Activated naive CD4-positive, alpha-beta T cell treated with anti-CD3 and anti-CD28 coated beads, Interleukin-2, amount 50 U/mL, for 24 hours (primary cell): ENCODE results near the gene CEACAM19.
"Not testable (repeated sequence)": the region's sequence is repeated elsewhere in the genome, so short reads cannot be mapped to it uniquely, and the experiment has no call there.

ENCODE experiments used
- H3K27ac Mint-ChIP-seq: one replicate; pipeline ENCODE4 v1.8.0; 2021; ENCODE audit warnings: mild to moderate bottlenecking, mixed read lengths
- H3K27me3 Mint-ChIP-seq: one replicate; pipeline ENCODE4 v1.8.0; 2021; ENCODE audit warnings: mixed read lengths
- H3K36me3 Mint-ChIP-seq: one replicate; pipeline ENCODE4 v1.8.0; 2021; ENCODE audit warnings: mixed read lengths
- H3K4me1 Mint-ChIP-seq: one replicate; pipeline ENCODE4 v1.8.0; 2021; ENCODE audit warnings: mixed read lengths
- H3K4me3 Mint-ChIP-seq: one replicate; pipeline ENCODE4 v1.8.0; 2021; ENCODE audit warnings: mild to moderate bottlenecking, mixed read lengths
- H3K9me3 Mint-ChIP-seq: one replicate; pipeline ENCODE4 v1.8.0; 2021; ENCODE audit warnings: mixed read lengths

The CEACAM19 gene

DNA sequence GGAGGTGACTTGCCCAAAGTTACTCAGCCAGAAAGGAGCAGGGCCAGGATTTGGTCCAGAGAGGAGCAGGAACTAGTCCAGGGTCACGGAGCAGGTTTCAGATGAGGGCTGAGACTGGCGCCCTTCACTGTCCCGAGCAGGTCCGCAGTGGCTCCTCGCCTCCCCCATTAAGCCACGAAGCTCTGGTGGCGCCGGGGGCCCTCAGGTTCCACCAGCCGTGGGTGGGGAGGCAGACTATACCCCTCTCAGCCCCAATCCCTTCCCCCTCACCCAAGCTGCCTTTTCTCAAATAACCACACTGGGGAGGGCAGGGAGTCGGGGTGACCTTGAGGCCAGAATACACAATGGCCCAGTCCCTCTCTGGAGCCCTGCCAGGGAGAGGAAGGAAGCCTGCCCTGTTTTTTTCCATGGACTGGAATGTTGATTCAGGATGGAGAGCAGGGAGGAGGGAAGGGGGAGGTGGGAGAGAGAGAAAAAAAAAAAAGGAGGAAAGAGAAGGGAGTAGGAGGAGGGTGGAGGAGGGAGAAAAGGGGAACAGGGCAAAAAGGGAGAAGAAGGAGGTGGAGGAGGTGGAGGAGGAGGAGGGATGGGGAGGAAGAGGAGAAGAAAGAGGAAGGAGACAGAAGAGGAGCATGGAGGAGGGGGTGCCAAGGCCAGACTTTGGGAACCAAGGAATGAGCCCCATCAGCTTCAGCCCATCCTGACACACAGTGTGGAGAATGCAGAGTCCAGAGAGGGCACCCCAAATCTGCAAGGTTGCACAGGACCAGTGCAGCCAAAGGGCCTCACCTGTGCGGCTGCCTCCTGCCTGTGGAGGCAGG is 47.4 kb downstream of the CEACAM19 start:
- H3K9me3 Mint-ChIP-seq = peaks cover 7% of the 10 kb centered on the region
- no peak overlapping the region for H3K4me3 Mint-ChIP-seq
- peaks cover 8% of the 10 kb centered on the region for H3K4me1 Mint-ChIP-seq
- no peaks in the 10 kb centered on the region for H3K27me3 Mint-ChIP-seq
- H3K27ac Mint-ChIP-seq = no peak overlapping the region
- H3K36me3 Mint-ChIP-seq = no peaks in the 10 kb centered on the region

DNA sequence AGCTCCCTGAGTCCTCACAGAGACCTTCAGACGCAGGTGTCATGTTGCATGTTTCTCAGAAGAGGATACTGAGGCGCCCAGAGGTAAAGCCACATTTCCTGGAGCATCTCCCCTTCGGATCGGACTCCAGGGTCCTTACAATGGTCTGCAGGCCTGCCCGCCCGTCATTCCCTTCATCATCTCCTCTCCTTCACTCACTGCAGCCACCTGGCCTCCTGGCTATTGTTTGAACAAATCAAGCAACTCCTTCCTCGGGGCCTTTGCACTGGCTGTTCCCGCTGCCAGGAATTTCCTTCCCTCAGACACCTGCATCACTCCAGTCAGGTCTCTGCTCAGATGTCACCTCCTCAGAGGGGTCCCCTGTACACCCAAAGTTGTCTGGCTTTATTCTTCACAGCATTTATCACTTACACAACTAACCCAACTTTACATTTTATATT is 48.0 kb downstream of the CEACAM19 start:
- Mint-ChIP-seq H3K9me3 (peaks cover 7% of the 10 kb centered on the region), H3K4me1 (peaks cover 15% of the 10 kb centered on the region), H3K4me3 (no peak overlapping the region), H3K27ac (no peak overlapping the region), H3K27me3 (no peaks in the 10 kb centered on the region), H3K36me3 (no peaks in the 10 kb centered on the region)

DNA sequence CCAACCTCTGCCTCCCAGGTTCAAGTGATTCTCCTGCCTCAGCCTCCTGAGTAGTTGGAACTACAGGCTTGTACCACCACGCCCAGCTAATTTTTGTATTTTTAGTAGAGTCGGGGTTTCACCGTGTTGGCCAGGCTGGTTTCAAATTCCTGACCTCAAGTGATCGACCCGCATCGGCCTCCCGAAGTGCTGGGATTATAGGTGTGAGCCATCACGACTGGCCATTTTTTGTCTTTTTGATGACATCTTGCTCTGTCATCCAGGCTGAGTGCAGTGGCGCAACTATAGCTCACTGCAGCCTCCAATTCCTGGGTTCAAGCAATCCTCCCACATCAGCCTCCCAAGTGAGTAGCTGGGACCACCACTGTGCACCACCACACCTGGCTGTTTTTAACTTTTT is 49.1 kb downstream of the CEACAM19 start:
- peaks cover 21% of the 10 kb centered on the region for H3K4me1 Mint-ChIP-seq
- not testable (repeated sequence) for H3K9me3 Mint-ChIP-seq, H3K36me3 Mint-ChIP-seq, H3K27me3 Mint-ChIP-seq, H3K27ac Mint-ChIP-seq, H3K4me3 Mint-ChIP-seq

DNA sequence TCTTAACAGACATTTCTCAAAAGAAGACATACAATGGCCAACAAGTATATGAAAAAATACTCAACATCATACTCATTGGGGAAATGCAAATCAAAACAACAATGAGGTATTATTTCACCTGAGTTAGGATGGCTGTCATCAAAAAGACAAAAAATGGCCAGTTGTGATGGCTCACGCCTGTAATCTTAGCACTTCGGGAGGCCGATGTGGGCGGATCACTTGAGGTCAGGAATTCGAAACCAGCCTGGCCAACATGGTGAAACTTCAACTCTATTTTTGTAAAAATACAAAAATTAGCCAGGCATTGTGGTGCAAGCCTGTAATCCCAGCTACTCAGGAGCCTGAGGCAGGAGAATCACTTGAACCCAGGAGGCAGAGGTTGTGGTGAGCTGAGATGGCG is 49.7 kb downstream of the CEACAM19 start:
- peaks cover 21% of the 10 kb centered on the region for H3K4me1 Mint-ChIP-seq
- no peaks in the 10 kb centered on the region for H3K27me3 Mint-ChIP-seq
- H3K27ac Mint-ChIP-seq = no peak overlapping the region
- no peaks in the 10 kb centered on the region for H3K9me3 Mint-ChIP-seq
- no peak overlapping the region for H3K4me3 Mint-ChIP-seq
- H3K36me3 Mint-ChIP-seq = no peaks in the 10 kb centered on the region

DNA sequence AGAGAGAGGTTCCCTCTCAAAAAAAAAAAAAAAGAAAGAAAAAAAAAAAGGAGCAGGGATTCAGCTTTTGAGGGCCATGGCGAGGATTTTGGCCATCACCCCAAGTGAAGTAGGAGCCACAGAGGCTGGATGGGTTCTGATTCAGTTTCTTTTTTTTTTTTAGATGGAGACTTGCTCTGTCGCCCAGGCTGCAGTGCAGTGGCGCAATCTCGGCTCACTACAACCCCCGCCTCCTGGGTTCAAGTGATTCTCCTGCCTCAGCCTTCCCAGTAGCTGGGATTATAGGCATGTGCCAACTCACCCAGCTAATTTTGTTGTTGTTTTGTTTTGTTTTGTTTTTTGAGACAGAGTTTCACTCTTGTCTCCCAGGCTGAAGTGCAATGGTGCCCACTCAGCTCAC is 50.1 kb downstream of the CEACAM19 start:
- not testable (repeated sequence) for H3K27ac Mint-ChIP-seq, H3K4me3 Mint-ChIP-seq

DNA sequence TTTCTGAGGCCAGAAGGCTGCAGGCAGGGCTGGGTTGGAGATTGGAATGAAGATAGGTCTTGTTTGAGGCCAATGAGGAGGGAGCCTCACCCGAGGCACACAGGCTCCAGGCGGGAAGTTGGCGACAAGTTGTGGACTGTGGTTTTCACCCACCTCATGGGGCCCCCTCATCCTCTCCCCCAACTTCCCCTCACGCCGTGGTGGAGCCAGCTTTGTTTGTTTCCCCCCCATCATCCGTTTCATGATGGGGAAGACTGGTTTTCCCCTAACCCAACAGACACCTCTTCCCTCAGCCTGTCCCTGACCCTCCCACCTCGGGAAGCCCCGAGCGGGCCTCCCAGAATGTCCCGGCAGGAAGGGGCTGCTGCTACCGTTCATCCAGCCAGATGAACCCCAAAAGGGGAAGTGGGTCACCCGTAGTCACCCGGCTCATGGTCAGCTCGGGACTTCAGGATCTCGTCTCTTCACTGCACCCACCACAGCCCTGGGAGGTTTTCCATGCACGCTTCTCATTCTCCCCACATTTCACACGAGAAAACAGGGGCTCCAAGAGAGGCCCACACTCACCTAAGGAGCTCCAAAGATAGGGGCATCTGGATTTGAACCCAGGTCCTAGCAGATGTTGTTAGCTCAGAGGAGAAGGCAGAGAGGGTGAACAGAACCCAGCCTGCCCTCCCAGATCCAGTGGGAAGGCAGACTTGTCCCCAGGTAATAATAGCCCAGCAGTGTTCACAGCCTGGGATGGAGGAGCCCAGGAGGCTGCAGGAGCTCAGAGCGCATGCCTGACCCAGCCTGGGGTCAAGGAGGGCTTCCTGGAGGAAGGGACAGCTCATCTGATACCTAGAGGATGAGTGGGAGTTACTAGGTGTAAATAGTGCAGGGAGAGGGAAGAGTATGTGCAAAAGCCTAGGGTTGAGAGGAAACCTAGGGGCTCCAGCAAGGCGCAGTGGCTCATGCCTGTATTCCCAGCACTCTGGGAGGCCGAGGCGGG is 51.1 kb downstream of the CEACAM19 start:
- no peaks in the 10 kb centered on the region for H3K36me3 Mint-ChIP-seq
- no peaks in the 10 kb centered on the region for H3K9me3 Mint-ChIP-seq
- no peak overlapping the region for H3K27ac Mint-ChIP-seq
- H3K4me3 Mint-ChIP-seq = no peak overlapping the region
- H3K4me1 Mint-ChIP-seq = peaks cover 21% of the 10 kb centered on the region
- H3K27me3 Mint-ChIP-seq = no peaks in the 10 kb centered on the region

More for the DNA sequence above, 50.1 kb downstream of the CEACAM19 start:
- H3K4me1 Mint-ChIP-seq = peaks cover 21% of the 10 kb centered on the region
- not testable (repeated sequence) for H3K36me3 Mint-ChIP-seq, H3K27me3 Mint-ChIP-seq, H3K9me3 Mint-ChIP-seq

DNA sequence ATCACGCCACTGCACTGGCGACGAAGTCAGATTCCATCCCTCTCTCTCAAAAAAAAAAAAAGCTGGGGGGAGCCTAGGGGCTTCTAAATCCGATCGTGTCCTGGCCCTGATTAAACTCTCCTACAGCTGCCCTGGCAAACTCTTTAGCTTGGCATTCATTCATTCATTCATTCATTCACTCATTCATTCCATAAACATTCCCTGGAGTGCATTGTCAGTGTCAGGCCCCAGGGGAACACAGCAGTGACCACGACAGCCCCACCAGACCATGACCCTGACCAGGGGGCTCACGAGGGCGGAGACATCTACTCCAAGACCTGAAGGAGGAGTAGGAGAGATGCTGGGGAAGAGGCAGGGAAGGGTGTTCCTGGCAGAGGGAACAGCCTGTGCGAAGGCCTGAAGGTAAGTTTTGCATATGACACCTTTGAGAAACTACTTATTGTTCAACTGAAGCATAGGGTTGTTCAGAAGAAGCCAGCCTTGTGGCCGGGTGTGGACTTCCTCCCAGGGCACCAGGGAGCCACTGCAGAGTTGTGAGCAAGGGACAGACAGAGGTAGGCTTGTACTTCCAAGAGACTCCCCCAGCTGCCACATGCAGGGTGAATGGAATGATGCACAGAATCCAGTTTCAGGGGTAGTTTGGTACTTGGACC is 52.1 kb downstream of the CEACAM19 start:
- H3K4me3 Mint-ChIP-seq = no peak overlapping the region
- no peaks in the 10 kb centered on the region for H3K36me3 Mint-ChIP-seq
- no peak overlapping the region for H3K27ac Mint-ChIP-seq
- H3K4me1 Mint-ChIP-seq = peaks cover 30% of the 10 kb centered on the region
- no peaks in the 10 kb centered on the region for H3K27me3 Mint-ChIP-seq
- H3K9me3 Mint-ChIP-seq = no peaks in the 10 kb centered on the region

DNA sequence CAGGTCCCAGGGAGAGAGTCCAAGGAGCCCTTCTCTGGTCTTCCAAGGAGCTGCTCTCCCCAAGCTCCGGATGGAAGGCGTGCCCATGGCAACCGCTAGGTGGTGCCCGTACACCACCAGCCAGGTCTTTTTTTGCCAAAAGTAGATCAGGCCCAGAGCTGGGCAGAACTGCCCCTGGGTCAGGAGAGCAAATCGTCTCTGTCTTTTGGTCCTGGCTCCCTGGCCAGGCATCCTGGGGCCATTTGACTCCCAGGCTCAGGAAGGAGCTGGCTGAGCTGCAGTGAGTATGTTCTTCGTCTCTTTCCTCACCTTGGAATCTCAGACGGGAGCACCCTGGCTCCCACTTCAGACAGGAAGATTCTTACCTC is 52.7 kb downstream of the CEACAM19 start:
- H3K4me3 Mint-ChIP-seq = no peak overlapping the region
- no peaks in the 10 kb centered on the region for H3K9me3 Mint-ChIP-seq
- no peaks in the 10 kb centered on the region for H3K36me3 Mint-ChIP-seq
- H3K4me1 Mint-ChIP-seq = peaks cover 30% of the 10 kb centered on the region
- no peak overlapping the region for H3K27ac Mint-ChIP-seq
- H3K27me3 Mint-ChIP-seq = no peaks in the 10 kb centered on the region

DNA sequence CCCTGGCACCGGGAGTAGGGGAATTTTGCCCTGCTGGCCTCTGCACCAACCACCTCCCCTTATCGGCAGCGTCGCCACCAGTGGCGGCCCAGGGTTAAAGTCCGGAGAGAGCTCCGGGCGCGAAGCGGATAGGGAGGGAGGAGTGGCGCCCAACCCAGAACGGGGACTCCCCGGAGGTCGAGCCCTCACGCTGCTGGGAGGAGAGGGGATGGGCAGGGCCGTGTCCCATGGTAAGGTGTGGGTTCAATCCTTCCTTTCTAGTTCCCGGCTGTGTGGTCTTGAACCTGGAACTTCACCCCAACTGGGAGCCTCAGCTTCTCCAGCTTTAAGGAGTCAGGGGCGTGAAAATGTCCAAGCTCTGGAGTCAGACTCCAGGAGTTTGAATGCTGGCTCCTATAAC is 54.0 kb downstream of the CEACAM19 start:
- Mint-ChIP-seq H3K4me1 (peaks cover 30% of the 10 kb centered on the region), H3K9me3 (no peaks in the 10 kb centered on the region), H3K36me3 (no peaks in the 10 kb centered on the region), H3K4me3 (no peak overlapping the region), H3K27me3 (no peaks in the 10 kb centered on the region), H3K27ac (no peak overlapping the region)

DNA sequence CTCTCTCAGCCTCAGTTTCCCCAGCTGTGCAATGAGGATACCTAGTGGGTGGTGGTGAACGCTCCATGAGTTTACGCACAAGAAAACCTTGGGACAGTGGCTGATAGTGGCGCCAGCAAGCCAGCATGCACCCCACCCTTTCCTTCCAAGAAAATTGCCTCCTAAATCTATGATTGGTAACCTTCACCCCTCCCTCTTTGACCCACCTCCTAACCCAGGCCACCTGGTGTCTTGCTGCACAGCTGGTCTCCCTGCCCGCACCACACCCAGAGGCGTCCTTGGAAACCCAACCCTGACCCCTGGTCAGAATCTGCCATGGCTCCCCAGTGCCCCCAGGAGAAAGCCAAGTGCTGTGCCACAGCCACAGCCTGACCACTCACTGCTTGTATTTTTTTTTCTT is 54.4 kb downstream of the CEACAM19 start:
- Mint-ChIP-seq H3K9me3 (no peaks in the 10 kb centered on the region), H3K36me3 (no peaks in the 10 kb centered on the region), H3K4me1 (peaks cover 30% of the 10 kb centered on the region), H3K27ac (peak overlapping the region; percentile 12), H3K27me3 (no peaks in the 10 kb centered on the region), H3K4me3 (no peak overlapping the region)

DNA sequence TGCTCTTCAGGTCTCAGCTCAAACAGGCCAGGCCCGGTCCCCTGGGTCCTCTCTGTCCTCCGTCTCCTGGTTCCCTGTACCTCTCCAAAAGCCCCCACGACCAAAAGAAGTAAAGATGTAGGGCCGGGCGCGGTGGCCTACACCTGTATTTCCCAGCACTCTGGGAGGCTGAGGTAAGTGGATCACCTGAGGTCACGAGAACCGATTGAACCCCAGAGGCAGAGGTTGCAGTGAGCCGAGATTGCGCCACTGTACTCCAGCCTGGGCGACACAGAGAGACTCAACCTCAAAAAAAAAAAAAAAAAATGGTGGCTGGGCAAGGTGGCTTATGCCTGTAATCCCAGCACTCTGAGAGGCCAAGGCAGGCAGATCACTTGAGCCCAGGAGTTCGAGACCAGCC is 55.2 kb downstream of the CEACAM19 start:
- no peak overlapping the region for H3K27ac Mint-ChIP-seq
- peaks cover 30% of the 10 kb centered on the region for H3K4me1 Mint-ChIP-seq
- H3K27me3 Mint-ChIP-seq = no peaks in the 10 kb centered on the region
- H3K36me3 Mint-ChIP-seq = no peaks in the 10 kb centered on the region
- no peaks in the 10 kb centered on the region for H3K9me3 Mint-ChIP-seq
- H3K4me3 Mint-ChIP-seq = no peak overlapping the region

DNA sequence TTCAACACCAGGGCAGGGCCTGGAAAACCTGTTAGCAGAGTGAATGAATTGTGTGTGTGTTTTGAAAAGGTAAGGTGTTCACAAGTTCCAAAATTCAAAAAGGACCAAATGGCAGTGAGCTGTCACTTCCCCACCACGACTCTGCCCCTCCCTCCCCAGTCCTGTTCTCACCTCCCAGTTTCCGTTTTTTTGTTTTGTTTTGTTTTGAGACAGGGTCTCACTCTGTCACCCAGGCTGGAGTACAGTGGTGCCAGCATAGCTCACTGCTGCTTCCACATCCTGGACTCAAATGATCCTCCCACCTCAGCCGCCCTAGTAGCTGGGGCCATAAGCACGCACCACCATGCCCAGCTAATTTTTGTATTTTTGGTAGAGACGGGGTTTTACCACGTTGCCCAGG is 56.9 kb downstream of the CEACAM19 start:
- Mint-ChIP-seq H3K4me3 (no peak overlapping the region), H3K27ac (no peak overlapping the region), H3K9me3 (no peaks in the 10 kb centered on the region)

DNA sequence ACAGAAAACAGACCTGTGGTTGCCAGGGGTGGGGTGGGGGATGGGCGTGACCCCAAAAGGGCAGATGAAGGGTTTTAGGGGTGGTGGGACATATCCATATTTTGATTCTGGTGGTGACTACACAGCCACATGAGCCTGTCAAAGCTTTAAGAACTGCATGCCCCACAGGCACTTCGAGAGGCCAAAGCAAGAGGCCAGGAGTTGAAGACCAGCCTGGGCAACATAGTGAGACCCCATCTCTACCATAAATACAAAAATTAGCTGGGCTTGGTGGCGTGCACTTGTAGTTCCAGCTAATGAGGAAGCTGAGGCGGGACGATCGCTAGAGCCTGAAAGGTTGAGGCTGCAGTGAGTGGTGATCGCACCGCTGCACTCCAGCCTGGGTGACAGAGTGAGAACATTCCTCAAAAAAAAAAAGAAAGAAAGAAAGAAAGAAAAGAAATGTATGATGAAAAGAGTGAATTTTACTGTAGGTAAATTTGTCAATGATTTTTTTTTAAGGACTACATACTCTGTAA is 58.3 kb downstream of the CEACAM19 start:
- Mint-ChIP-seq H3K4me3 (no peak overlapping the region), H3K27ac (no peak overlapping the region), H3K27me3 (no peaks in the 10 kb centered on the region), H3K4me1 (peaks cover 12% of the 10 kb centered on the region), H3K36me3 (no peaks in the 10 kb centered on the region), H3K9me3 (no peaks in the 10 kb centered on the region)

More for the DNA sequence above, 56.9 kb downstream of the CEACAM19 start:
- no peaks in the 10 kb centered on the region for H3K36me3 Mint-ChIP-seq
- no peaks in the 10 kb centered on the region for H3K27me3 Mint-ChIP-seq
- H3K4me1 Mint-ChIP-seq = peaks cover 26% of the 10 kb centered on the region

DNA sequence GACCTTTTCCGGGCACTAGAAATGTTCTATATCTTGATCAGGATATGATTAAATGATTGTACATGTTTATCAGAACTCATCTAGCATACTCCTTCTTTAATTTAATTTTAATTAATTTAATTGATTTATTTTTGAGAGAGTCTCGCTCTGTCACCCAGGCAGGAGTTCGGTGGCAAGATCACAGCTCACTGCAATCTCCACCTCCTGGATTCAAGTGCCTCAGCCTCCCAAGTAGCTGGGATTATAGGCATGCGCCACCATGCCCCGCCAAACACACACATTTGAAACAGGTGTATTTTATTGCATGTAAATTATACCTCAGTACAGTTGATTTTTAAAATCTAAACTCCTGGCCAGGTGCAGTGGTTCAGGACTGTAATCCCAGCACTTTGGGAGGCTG is 59.8 kb downstream of the CEACAM19 start:
- no peaks in the 10 kb centered on the region for H3K9me3 Mint-ChIP-seq
- H3K27me3 Mint-ChIP-seq = no peaks in the 10 kb centered on the region
- peaks cover 9% of the 10 kb centered on the region for H3K4me1 Mint-ChIP-seq
- H3K4me3 Mint-ChIP-seq = no peak overlapping the region
- H3K36me3 Mint-ChIP-seq = no peaks in the 10 kb centered on the region
- no peak overlapping the region for H3K27ac Mint-ChIP-seq

DNA sequence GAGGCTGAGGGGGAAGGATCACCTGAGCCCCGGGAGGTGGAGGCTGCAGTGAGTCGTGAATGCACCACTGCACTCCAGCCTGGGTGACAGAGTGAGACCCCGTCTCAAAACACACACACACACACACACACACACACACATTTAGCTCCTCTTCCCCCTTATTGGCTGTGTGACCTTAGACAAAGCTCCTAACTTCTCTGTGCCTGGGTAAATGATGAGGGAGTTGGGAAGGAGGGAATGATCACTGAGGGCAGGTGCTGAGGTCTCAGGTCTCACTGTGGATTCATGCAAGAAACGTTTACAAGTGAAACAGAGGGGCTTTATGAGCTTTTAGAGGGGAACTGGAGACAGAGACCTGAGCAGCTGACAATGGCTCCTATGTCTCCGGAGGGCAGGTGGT is 60.3 kb downstream of the CEACAM19 start:
- H3K27ac Mint-ChIP-seq = no peak overlapping the region
- H3K36me3 Mint-ChIP-seq = no peaks in the 10 kb centered on the region
- no peaks in the 10 kb centered on the region for H3K27me3 Mint-ChIP-seq
- peaks cover 9% of the 10 kb centered on the region for H3K4me1 Mint-ChIP-seq
- no peak overlapping the region for H3K4me3 Mint-ChIP-seq
- H3K9me3 Mint-ChIP-seq = no peaks in the 10 kb centered on the region
